IMR-90 (cell line): ENCODE measurements around the gene KRT77. TPM values are rescaled to one million over a fixed set of nuclear protein-coding genes. Genes with fewer than 3 reads are reported as not detected.

Experiments used
- polyA plus RNA-seq, 3 experiments: library from polyadenylated mRNA; depleted of rRNA; stranded (reverse); fragments of >200 nt; gene quantifications; 2 replicates each; pipeline ENCODE4 v1.2.3, GENCODE V29; 2012; ENCODE audit warnings: low replicate concordance in 1 of 3
- total RNA-seq: library from RNA; depleted of rRNA; stranded (reverse); fragments of >200 nt; gene quantifications from 2 replicates; pipeline ENCODE4 v1.2.3, GENCODE V29; 2012; rRNA removed

Gene KRT77
- total and polyA plus RNA-seq, 2 of the 4 experiments (the other 2 are of a cell fraction) = not detected

Other genes starting within 250 kb of the KRT77 start
- gene KRT6C, start 229.7 kb downstream of the KRT77 start, total RNA-seq = not detected in 2 replicates
- gene KRT6C, start 229.7 kb downstream of the KRT77 start, polyA plus RNA-seq (2012; rRNA removed) = not detected in 2 replicates
- gene KRT6A, start 210.3 kb downstream of the KRT77 start, total RNA-seq = not detected in 2 replicates
- gene KRT6A, start 210.3 kb downstream of the KRT77 start, polyA plus RNA-seq (2012; rRNA removed) = not detected in 2 replicates
- not detected in 2 replicates for gene KRT5, start 183.1 kb downstream of the KRT77 start, total RNA-seq
- gene KRT5, start 183.1 kb downstream of the KRT77 start, polyA plus RNA-seq (2012; rRNA removed) = not detected in 2 replicates
- gene KRT71, start 150.4 kb downstream of the KRT77 start, total RNA-seq = not detected in 2 replicates
- gene KRT71, start 150.4 kb downstream of the KRT77 start, polyA plus RNA-seq (2012; rRNA removed) = not detected in 2 replicates
- gene KRT74, start 129.7 kb downstream of the KRT77 start, total RNA-seq = not detected in 2 replicates
- gene KRT74, start 129.7 kb downstream of the KRT77 start, polyA plus RNA-seq (2012; rRNA removed) = not detected in 2 replicates
- gene KRT72, start 102.1 kb downstream of the KRT77 start, total RNA-seq = not detected in 2 replicates
- gene KRT72, start 102.1 kb downstream of the KRT77 start, polyA plus RNA-seq (2012; rRNA removed) = not detected in 2 replicates
- gene KRT73, start 85.0 kb downstream of the KRT77 start, total RNA-seq = not detected in 2 replicates
- gene KRT73, start 85.0 kb downstream of the KRT77 start, polyA plus RNA-seq (2012; rRNA removed) = not detected in 2 replicates
- not detected in 2 replicates for gene KRT2, start 51.3 kb downstream of the KRT77 start, total RNA-seq
- not detected in 2 replicates for gene KRT2, start 51.3 kb downstream of the KRT77 start, polyA plus RNA-seq (2012; rRNA removed)
- gene KRT1, start 23.1 kb downstream of the KRT77 start, total RNA-seq = not detected in 2 replicates
- not detected in 2 replicates for gene KRT1, start 23.1 kb downstream of the KRT77 start, polyA plus RNA-seq (2012; rRNA removed)
- not detected in 2 replicates for gene KRT76, start 73.8 kb upstream of the KRT77 start, total RNA-seq
- gene KRT76, start 73.8 kb upstream of the KRT77 start, polyA plus RNA-seq (2012; rRNA removed) = not detected in 2 replicates
- gene KRT3, start 92.6 kb upstream of the KRT77 start, total RNA-seq = not detected in 2 replicates
- gene KRT3, start 92.6 kb upstream of the KRT77 start, polyA plus RNA-seq (2012; rRNA removed) = not detected in 2 replicates
- gene KRT4, start 110.6 kb upstream of the KRT77 start, total RNA-seq = under 0.01 TPM in 1 of 2 replicates, not detected in the other
- 0.03 and 0.07 TPM in 2 replicates for gene KRT4, start 110.6 kb upstream of the KRT77 start, polyA plus RNA-seq (2012; rRNA removed)
- under 0.01 TPM in 1 of 2 replicates, not detected in the other for gene KRT79, start 130.8 kb upstream of the KRT77 start, total RNA-seq
- 0.09 and 0.24 TPM in 2 replicates for gene KRT79, start 130.8 kb upstream of the KRT77 start, polyA plus RNA-seq (2012; rRNA removed)
- not detected in 2 replicates for gene KRT78, start 145.5 kb upstream of the KRT77 start, total RNA-seq
- not detected in 2 replicates for gene KRT78, start 145.5 kb upstream of the KRT77 start, polyA plus RNA-seq (2012; rRNA removed)
- gene KRT8, start 201.6 kb upstream of the KRT77 start, total RNA-seq = 10.9 and 14.2 TPM in 2 replicates
- gene KRT8, start 201.6 kb upstream of the KRT77 start, polyA plus RNA-seq (2012; rRNA removed) = 38.6 and 39.3 TPM in 2 replicates
- 465 and 488 TPM in 2 replicates for gene KRT18, start 245.6 kb upstream of the KRT77 start, total RNA-seq
- gene KRT18, start 245.6 kb upstream of the KRT77 start, polyA plus RNA-seq (2012; rRNA removed) = 272 and 287 TPM in 2 replicates